GM18526 (cell line): ENCODE data around the gene LGI2.

Experiments
- POLR2A ChIP-seq: IDR thresholded peaks from 3 replicates; pipeline ENCODE4 v1.6.1; 2011; ENCODE audit not compliant: insufficient read length; ENCODE audit errors: extremely low read depth

Gene LGI2

DNA sequence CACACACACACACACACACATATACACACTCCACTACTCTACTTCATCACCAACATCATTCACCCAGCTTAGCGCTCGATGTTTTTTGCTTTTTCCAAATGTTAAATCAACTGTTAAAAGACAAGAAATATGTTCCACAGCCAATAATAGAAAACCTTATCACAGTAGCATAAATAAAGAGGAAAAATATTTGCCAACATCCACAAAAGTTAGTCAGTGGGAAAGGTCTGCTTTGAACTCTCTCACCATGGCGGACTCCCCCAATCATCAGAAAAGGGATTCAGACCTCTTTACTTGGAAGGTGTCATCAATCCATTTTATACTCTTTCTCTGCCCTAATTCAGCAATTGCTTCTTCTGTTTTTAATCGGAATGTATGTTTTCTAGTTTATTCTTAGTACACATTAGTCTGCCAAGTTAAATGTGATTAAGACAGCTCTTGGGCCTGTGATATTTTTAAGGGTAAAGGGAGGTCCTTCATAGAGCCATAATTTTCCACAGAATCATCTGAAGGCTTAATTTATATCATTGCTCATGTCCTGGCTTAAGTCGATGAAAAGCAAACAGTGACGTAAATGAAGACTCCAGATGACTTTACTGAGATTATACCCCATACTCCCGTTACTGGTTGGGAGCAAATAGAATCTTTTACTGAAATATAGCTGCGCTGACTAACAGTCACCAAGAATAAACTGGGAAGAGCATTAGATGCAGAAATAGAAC lies 29.7 kb upstream of the LGI2 start:
- TF ChIP-seq POLR2A, result no peak

DNA sequence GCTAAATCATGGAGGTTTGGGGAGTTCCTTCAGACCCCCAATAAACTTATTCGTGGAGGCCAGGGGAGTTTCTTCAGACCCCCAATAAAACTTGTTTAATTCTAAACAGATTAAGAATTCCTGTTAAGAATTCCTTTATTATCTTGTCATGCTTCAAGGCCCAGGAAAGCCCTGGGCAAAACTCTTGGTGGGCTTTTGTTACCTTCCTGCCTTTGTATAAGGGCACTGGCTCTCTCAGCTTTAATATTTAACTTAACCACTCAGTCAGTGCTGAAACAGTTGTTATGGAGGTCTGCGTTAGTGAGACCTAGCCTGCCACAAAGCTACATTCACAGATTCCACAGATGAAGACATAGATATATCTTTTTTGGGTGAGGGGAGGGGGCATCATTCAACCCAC lies 29.0 kb upstream of the LGI2 start:
- no peak for TF ChIP-seq POLR2A

DNA sequence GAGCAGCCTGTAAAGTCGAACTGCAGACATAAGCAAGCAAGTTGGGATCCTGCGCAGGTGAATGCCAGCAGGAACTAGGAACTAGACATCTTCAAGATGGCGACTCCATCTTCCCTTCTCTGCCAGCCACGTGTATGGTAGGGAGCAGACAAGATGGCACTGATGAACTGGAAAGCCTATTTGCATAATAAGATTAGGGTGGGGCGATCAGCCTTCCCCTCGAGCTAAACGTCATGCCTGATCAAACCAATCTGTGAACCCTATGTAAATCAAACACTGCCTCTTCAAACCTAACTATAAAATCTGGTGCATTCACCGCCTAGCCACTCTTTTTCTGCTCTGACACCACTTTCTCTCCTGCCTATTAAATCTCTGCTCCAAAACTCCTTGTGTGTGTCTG lies 28.1 kb upstream of the LGI2 start:
- TF ChIP-seq POLR2A, result no peak

DNA sequence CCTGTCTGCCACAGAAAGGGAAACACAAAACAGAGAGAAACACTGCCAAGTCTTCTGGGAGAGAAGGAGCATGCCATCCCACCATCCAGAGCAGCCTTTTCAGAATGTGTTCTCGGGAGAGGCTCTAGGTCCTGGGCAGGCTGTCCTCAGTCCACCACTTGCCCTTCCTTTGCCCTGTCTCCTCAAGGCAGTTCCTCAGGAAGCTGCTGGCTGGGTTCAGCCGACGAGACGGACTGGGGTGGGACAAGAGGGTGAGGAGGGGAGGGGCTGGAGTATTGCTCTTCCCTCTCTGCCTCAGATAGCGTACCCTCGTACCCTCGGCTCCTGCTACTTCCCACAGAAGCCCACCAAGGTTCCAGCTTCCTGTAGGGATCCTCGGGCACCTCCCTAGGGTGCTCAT lies 26.6 kb upstream of the LGI2 start:
- TF ChIP-seq POLR2A, result no peak

DNA sequence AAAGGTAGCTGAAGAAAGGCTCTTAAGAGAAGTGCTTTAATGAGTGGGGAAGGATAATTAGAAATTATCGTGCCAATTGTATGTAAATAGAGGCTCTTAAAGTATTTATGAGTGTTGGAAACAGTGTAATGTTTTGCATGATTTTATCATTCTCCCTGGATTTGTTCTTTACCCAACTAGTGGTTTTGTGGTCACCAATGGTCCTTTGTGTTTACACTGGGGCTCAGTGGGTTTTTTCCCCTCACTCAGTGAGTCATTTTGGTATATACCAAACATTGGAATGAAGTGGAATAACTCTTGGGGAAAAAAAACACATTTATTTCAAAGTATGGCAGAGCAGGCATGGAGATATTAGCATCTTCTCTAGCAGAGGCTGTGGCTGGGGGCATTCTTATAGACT lies 20.8 kb upstream of the LGI2 start:
- TF ChIP-seq POLR2A, result no peak

DNA sequence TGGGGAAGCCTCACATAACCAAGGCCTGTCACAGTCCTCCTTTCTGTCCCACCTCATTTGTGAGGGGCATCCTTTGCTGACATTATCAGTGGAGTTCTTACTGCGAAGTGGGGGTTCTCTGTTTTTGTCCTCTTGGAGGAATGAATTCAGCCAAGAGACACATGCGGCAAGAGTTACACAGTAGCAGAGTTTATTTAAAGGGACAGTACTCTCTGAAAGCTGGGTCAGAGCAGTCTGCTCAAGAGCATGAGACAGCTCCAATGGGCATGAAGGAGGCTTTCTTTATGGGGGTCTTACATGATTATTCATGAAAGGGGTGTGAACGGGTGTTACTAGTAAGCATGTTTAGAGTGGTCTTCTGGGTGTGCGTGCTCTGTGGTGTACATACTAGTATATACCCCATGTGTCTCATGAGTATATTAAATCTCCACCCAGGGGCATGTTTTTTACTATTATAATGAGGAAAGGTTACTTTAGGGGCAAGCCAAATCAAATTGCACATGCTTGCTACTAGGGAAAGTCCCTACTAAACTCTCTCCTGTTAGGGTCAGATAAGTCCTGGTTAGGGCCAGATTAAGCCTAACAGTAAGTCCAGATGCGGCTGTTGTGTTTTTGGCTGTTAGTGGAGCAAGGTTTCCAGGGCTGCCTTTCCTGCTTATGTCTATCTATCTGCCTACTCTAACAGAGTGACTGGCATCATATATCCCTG lies 19.8 kb upstream of the LGI2 start:
- no peak for TF ChIP-seq POLR2A

DNA sequence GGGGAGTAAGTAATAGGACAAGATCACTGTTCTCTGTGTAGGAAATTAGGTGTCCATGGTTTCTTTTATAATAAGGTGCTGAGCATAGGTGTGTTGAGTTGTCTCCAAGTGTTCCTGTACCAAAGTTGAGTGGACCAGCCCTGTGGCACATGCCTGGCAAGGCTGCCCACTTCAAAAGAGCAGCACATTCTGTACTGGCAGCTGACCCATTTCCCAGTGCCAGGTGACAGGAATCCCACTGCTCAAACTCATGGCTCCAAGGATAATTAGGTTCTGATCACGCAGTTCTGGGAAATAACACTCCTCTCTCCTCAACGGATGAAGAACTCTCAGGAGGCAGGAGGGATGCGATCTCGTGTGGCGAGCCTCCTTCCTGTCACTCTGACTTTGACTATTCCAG lies 12.8 kb upstream of the LGI2 start:
- TF ChIP-seq POLR2A, result no peak

DNA sequence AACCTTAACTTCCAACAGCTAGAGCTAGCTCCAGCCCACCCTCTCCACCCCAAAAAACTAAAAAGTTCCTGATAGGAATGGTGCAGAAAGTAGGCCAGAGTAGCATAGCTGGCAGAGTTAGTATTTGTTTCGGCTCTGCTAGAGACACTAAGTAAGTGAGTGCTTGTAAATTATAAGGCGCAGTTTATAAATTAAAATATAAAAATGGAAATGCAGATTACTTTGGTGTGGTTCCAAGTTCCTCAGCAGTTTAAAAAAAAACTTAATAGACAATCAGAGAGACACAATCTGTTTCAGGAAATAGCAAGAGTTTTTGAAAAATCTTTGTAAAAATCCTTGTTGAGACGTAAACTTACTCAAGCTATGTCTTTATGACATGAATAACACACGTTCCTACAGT lies 2.8 kb upstream of the LGI2 start:
- no peak for TF ChIP-seq POLR2A

DNA sequence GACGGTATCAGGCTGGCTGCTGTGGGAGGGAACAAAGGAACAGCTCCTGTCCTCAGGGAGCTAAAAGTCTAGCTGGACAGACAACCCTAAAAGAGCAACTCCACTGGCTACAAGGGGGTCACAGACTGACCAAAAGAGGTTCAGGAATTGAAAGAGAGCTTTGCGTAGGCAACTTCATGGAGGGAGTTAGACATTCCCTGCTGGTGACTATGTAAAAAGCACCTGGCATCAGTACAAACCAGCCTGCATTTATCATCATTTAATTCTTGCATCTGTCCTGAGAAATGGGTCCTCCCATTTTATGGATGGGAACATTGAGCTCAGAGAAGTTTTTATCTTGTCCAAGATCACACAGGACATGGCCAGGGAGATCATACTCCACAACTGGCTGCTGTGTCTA lies 1.4 kb upstream of the LGI2 start:
- TF ChIP-seq POLR2A, result no peak

DNA sequence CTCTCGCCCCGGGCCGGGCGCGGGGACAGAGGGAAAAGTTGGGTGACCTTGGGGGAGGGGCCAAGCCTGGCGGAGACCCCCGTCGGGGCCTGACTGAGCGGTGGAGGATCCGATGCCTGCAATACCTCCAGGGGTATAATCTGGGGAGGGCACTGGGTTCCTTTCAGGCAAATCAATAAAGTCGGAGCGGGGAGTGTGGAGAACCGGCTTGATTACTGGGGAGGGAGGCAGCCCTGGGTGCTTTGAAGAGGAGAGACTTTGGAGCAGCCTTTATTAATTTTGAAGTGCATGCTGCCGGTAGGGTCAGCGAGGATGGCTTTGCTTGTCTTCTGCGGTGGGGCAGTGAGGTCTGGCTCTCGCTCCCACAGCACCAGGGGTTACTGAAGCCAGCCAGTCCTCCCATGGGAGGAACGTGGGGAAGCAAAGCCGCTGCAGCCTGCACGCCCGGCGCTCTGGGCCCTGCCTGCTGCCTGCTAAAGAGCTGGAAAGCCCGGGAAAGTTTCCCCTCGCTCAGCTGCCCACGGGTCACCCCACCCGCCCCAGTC lies 403 bp upstream of the LGI2 start:
- no peak for TF ChIP-seq POLR2A

DNA sequence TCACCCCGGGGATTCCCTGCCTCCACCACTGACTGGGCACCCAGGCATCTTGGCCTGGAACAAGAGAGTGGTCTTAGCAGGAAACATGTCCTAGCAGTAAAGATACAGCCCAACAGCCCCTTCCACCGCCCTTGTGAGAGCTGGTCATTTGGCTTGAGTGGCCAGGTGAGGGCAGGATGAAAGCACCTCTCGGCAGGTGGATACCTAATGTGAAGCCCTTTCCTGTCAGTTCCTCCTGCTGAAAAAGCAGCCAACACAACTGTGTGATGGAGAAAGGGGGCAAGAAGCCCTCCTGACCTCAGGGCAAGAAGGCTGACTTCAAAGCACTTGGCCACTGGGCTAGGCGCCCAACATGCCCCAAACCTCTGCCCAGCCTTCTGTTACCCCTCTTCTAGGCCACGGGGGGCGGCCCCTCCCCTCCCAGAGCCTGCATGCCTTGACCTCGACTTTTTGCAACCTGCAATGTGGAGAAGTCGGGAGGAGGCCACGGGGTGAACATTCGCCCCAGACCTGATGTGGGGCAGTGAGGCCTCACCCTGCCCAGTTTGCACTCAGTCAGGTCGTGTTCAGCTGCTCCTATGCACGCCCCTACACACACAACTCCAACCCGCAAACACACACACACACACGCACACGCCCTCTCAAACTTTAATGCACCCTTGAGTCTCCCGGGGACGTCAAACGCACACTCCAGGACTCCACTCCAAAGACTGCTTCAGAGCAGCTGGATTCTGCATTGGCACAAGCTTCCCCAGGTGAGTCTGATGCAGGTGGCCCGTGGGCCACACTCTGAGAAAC lies 1.1 kb downstream of the LGI2 start:
- no peak for TF ChIP-seq POLR2A

DNA sequence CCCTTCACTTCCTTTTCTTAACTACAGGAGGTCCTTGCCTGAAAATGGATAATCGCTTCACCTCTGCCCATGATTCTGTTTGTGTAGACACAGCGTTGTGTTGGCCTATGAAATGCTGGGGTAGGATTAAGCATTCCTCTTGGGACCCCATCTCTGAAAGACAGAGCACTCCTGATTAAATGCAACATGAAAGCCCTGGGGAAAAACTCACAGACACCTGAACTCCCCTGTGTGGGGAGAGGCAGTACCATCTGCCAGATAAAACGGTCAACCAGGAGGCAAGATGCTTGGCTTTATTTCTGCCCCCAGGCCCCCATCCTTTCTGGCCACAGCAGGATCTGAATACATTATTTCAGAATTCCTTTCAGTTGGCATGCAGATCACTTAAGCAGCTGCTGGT lies 1.9 kb downstream of the LGI2 start:
- TF ChIP-seq POLR2A, result no peak

DNA sequence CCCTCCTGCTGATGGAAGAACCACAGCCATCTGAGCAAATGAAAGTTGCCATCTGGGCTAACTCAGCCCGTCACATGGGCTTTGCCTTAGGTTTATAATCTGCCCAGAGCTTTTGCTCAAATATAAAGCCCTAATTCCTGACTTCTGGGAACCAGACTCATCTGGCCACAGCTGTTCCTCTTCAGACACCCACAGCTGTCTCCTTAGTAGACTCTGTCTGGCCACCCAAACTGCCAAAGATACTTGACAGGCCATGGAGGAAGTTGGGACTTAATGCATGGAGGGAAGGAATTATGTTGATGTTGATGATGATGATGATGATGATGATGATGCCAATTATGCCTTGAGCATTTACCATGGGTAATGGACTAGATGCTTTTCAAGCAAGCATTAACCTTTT lies 8.0 kb downstream of the LGI2 start:
- no peak for TF ChIP-seq POLR2A

DNA sequence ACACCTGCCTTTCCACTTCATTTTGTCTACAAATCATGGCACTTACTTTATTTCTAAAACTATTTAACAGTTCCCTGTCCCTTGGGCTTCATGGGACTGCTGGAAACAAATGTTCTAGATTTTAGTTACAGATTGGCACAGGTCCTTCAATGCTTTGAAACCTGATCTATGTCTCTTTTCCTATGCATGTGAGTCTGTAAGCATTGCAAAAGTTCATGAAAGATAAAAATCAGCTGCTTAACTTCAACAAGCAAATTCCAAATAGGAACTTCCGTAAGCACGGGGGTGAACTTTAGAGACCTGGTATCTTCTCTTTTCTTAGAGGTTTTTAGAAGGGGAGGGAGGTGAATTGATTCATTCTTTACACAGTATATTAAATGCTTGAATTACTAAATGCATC lies 9.5 kb downstream of the LGI2 start:
- no peak for TF ChIP-seq POLR2A

DNA sequence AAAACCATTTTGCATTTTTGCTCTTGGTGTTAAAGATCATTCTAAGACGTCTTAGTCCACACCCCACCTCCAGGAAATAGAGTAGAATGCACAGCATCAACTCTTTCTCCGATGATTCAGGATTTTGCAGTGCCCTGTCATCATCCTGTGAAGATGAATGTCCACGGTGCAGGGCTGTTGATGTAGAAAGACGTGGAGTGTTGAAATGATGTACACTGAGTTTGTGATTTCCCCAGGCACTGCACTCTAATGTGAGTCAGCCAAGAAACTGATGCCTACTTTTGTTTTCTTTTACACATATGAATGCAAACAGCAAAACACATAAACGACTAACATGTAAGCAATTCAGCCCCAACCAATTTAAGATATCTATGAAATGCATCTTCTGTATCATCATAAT lies 10.5 kb downstream of the LGI2 start:
- TF ChIP-seq POLR2A, result no peak

DNA sequence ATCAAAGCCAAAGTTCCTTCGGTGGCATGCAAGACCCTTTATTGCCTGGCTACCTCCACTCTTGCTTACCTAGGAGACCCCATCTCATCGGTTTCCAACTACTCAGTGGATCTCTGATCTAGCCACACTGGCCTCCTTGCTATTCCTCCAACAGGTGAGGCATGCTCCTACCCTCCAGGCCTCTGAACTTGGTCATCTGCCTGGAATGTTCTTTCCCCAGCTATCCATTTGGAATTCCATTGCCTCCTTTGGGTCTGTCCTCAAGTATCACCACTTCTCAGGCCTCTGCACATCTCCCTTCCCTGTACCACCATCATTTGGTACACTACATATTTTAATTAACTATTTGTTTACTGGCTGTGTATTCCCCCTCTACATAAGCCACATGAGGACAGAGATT lies 11.2 kb downstream of the LGI2 start:
- TF ChIP-seq POLR2A, result no peak
